Esophagus squamous epithelium (tissue), 5 donors: ENCODE results near the gene HSF5. TPM values are rescaled to one million over a fixed set of nuclear protein-coding genes. Genes with fewer than 3 reads are reported as not detected.

Experiments used
- DNase-seq: peaks from one replicate; lab custom pipeline; 2025; lab: John Stamatoyannopoulos, UW
- H3K27ac ChIP-seq, 4 donors: fragments of 200-600 bp; sonication (generic); one replicate each; pipeline ENCODE4 v1.5.1; 2016 to 2019; ENCODE audit warnings: mild to moderate bottlenecking in 1 of 4
- H3K27me3 ChIP-seq, 4 donors: fragments of 200-600 bp; sonication (generic); 1 replicate in 3 of 4; 2 replicates in 1 of 4; pipeline versions ENCODE4 v1.5.1 to v1.6.0; 2017 to 2021; ENCODE audit warnings: antibody characterized with exemption in 1 of 4
- H3K36me3 ChIP-seq, 3 donors: fragments of 200-600 bp; sonication (generic); one replicate each; pipeline ENCODE4 v1.5.1; 2016 to 2019
- H3K4me1 ChIP-seq, 3 donors: fragments of 200-600 bp; sonication (generic); one replicate each; pipeline ENCODE4 v1.5.1; 2017 to 2019
- H3K4me3 ChIP-seq, 4 donors: fragments of 200-600 bp; sonication (generic); 1 replicate in 3 of 4; 2 replicates in 1 of 4; pipeline ENCODE4 v1.5.1; 2016 to 2019; ENCODE audit warnings: mild to moderate bottlenecking in 2 of 4, moderate library complexity in 1 of 4
- H3K9me3 ChIP-seq, 3 donors: fragments of 200-600 bp; sonication (generic); one replicate each; pipeline ENCODE4 v1.5.1; 2016 to 2019
- POLR2A ChIP-seq, 4 donors: fragments of 450-650 bp; IDR thresholded peaks; one replicate each; pipeline ENCODE4 v1.6.1; 2017; ENCODE audit warnings: antibody characterized with exemption in 4 of 4, mild to moderate bottlenecking in 4 of 4, moderate library complexity in 3 of 4
- WGBS, 2 donors: methylation state at CpG; one replicate each; pipeline ENCODE4 v1.1.5; 2018; 5-methylcytosine and 5-hydroxymethylcytosine counted together
- intact Hi-C: fragments of 100-400 bp; cut with DNase I; formaldehyde crosslinking; loops from one replicate; pipeline ENCODE4 v1.15.0; 2022
- total RNA-seq, 4 donors: library from RNA; depleted of rRNA; stranded (reverse); fragments of >200 nt; gene quantifications; one replicate each; pipeline ENCODE4 v1.1.0, GENCODE V29; 2016
- TF ChIP-seq, protein P1 (sequence below), 6 experiments: fragments of 450-650 bp in 4 of 6; fragments of 200-600 bp in 2 of 6; sonication (generic) in 2 of 6; IDR thresholded peaks; one replicate each; pipeline ENCODE4 v1.5.1; 2016 to 2019; ENCODE audit warnings: antibody characterized with exemption in 6 of 6, mild to moderate bottlenecking in 4 of 6, moderate library complexity in 4 of 6
- donor health status: DM: yes; HTN: yes; CAD: no.

The HSF5 gene
- total RNA-seq, 4 donors from 2014 or later = under 0.01 TPM; not detected in 3

GRCh38 chr17:58534331-58534730 is 46.1 kb upstream of the HSF5 start:
- intact Hi-C loops = no loop called here
- Histone ChIP-seq H3K36me3 (no peaks in the 10 kb centered on the region), H3K4me3 (no peak overlapping the region), H3K4me1 (peaks cover 7 to 24% (median 11%) of the 10 kb centered on the region in 3 donors), H3K9me3 (no peaks in the 10 kb centered on the region), H3K27ac (no peak overlapping the region), H3K27me3 (peaks cover 0 to 20% (median 0%) of the 10 kb centered on the region in 4 donors)
- DNase-seq = no peak
- no peak for TF ChIP-seq POLR2A (IDR thresholded peaks at IDR 0.05)
- TF ChIP-seq, protein P1, sequence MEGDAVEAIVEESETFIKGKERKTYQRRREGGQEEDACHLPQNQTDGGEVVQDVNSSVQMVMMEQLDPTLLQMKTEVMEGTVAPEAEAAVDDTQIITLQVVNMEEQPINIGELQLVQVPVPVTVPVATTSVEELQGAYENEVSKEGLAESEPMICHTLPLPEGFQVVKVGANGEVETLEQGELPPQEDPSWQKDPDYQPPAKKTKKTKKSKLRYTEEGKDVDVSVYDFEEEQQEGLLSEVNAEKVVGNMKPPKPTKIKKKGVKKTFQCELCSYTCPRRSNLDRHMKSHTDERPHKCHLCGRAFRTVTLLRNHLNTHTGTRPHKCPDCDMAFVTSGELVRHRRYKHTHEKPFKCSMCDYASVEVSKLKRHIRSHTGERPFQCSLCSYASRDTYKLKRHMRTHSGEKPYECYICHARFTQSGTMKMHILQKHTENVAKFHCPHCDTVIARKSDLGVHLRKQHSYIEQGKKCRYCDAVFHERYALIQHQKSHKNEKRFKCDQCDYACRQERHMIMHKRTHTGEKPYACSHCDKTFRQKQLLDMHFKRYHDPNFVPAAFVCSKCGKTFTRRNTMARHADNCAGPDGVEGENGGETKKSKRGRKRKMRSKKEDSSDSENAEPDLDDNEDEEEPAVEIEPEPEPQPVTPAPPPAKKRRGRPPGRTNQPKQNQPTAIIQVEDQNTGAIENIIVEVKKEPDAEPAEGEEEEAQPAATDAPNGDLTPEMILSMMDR (IDR thresholded peaks at IDR 0.05) = no peak
- 68 to 70% methylated on average over 3 of the region's 3 CpGs for WGBS, 2 donors

DNA sequence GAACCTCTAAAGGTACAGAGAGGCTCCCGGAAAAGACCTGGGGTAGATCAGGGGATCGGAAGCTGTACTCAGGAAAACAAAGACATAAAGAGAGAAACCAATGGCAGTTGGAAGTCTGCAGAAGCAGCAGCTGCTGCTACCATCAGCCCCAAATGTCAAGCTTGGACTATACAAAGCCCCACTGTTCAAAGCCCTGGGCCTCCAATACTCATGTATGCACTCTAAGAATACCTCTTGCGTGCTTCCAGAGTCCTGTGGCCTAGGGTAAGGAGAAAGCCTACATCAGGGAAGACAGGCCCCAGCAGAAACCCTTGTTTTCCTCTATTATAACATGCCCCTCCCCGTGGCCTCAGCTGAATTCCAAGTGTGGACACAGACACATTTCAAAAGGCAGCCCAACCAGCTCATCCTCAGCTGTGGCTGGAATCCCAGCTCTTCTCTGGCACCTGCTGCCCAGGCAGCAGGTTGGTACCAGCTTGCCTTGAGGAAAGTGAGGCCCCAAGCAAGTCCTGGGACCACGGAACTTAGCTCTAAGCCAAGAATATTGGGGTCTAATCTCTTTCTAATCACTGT is 45.5 kb upstream of the HSF5 start:
- no peak for DNase-seq
- intact Hi-C loops = no loop called here
- Histone ChIP-seq H3K27me3 (peaks cover 0 to 20% (median 0%) of the 10 kb centered on the region in 4 donors), H3K9me3 (no peaks in the 10 kb centered on the region), H3K4me3 (no peak overlapping the region), H3K4me1 (peaks cover 7 to 30% (median 11%) of the 10 kb centered on the region in 3 donors), H3K36me3 (no peaks in the 10 kb centered on the region), H3K27ac (no peak overlapping the region)
- WGBS, 2 donors = 82 to 86% methylated on average over 3 to 4 of the region's 5 CpGs
- no peak for TF ChIP-seq POLR2A (IDR thresholded peaks at IDR 0.05)
- TF ChIP-seq, protein P1 (IDR thresholded peaks at IDR 0.05) = no peak

DNA sequence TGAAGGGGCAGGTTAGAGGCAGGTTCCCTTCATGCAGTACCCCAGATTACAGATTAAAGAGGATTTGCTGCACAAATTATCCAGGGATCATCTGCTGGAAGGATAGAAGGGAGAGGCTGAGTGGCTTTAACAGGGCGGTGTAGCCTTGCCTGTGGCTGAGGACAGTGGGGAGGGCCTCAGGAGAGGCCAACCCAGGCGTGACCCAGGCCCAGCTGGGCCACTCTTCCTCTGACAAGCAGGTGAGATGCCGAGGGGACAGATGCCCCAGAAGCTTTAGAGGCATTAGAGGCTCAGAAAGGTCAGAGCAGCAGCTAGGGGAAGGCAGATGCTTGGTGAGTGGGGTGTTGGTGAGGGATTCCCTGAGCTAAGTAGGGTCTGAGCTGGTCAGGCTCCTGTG is 44.3 kb upstream of the HSF5 start:
- intact Hi-C loops = no loop called here
- Histone ChIP-seq H3K4me3 (peak overlapping the region in 3 of 4 donors; percentile 46 to 78 (median 59)), H3K36me3 (no peaks in the 10 kb centered on the region), H3K27ac (no peak overlapping the region), H3K4me1 (peaks cover 7 to 42% (median 11%) of the 10 kb centered on the region in 3 donors), H3K27me3 (peaks cover 0 to 20% (median 0%) of the 10 kb centered on the region in 4 donors), H3K9me3 (no peaks in the 10 kb centered on the region)
- TF ChIP-seq, protein P1 (IDR thresholded peaks at IDR 0.05) = no peak
- no peak for TF ChIP-seq POLR2A (IDR thresholded peaks at IDR 0.05)
- DNase-seq = no peak
- 43 to 58% methylated on average over 3 of the region's 3 CpGs for whole genome bisulfite sequencing, 2 donors

DNA sequence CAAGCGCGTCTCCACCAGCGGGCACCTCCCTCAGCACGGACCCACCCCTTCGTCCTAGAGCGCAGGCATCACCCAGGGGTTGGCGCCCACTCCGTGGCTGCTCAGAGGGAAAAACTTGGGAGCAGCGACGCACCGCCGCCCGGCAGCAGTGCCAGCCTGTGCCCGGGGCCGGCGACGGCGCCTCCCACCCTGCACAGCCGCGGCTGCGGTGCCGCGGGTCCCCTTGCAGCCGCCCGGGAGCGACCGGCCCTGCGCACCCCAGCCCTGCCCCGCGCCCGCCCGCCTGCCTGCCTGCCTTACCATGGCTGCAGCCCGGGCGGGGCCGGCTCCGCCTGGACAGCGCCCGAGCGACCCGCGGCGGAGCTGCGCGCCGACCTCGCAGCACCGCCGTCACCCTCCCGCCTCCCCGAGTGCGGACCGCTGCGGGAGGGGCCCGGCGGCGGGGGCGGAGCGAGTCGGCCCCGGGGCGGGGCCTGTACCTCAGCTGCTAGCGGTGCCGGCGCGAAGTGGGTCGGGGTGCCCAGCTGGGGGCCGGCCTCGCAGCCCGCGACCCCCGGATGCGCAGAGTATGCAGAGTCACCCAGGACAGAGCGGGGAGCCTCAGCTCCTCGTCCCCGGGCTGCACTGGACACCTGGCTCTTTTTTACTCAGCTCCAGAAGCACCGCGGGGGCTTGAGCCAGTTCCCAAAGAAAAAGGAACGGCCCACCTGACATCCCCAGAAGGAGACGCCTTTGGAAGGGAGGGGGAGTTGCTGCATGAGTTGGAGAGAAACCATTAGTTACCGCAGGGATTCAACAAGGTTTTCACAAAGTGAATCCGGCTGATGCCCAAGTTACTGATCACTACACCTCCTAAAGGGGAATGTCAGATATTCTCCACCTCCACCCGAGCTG is 43.7 kb upstream of the HSF5 start:
- WGBS, 2 donors = 6 to 30% methylated on average over 5 to 21 of the region's 82 CpGs
- Histone ChIP-seq H3K36me3 (no peaks in the 10 kb centered on the region), H3K4me3 (peak overlapping the region; percentile 32 to 78 (median 52)), H3K9me3 (no peaks in the 10 kb centered on the region), H3K4me1 (peaks cover 7 to 47% (median 11%) of the 10 kb centered on the region in 3 donors), H3K27ac (peak overlapping the region in 3 of 4 donors; percentile 35 to 75 (median 72)), H3K27me3 (peaks cover 0 to 15% (median 0%) of the 10 kb centered on the region in 4 donors)
- intact Hi-C loops = no loop called here
- TF ChIP-seq POLR2A (IDR thresholded peaks at IDR 0.05) = no peak
- TF ChIP-seq, protein P1 (IDR thresholded peaks at IDR 0.05) = no peak
- no peak for DNase-seq

GRCh38 chr17:58531122-58531521 is 42.9 kb upstream of the HSF5 start:
- peaks cover 7 to 53% (median 11%) of the 10 kb centered on the region in 3 donors for H3K4me1 ChIP-seq
- DNase-seq = no peak
- peak overlapping the region in 3 of 4 donors; percentile 35 to 75 (median 72) for H3K27ac ChIP-seq
- intact Hi-C loops = no loop called here
- 20 to 40% methylated on average over 1 of the region's 3 CpGs for WGBS, 2 donors
- H3K36me3 ChIP-seq = no peaks in the 10 kb centered on the region
- peak overlapping the region; percentile 32 to 78 (median 52) for H3K4me3 ChIP-seq
- no peaks in the 10 kb centered on the region for H3K9me3 ChIP-seq
- no peak for TF ChIP-seq POLR2A (IDR thresholded peaks at IDR 0.05)
- TF ChIP-seq, protein P1 (IDR thresholded peaks at IDR 0.05) = no peak
- peaks cover 0 to 8% (median 0%) of the 10 kb centered on the region in 4 donors for H3K27me3 ChIP-seq
